IPS-18c (cell line): ENCODE results near the gene PCNT.
"Not testable (repeated sequence)": the region's sequence is repeated elsewhere in the genome, so short reads cannot be mapped to it uniquely, and the experiment has no call there.

ENCODE experiments used
- H3K4me3 ChIP-seq: 2 replicates; pipeline ENCODE4 v1.7.0; 2013; ENCODE audit warnings: low read depth, mild to moderate bottlenecking, low read length, moderate library complexity; ENCODE audit not compliant: insufficient read depth
- H3K9me3 ChIP-seq: one replicate; pipeline ENCODE4 v1.6.1; 2013; ENCODE audit warnings: mild to moderate bottlenecking, low read length, moderate library complexity; ENCODE audit not compliant: control insufficient read depth, insufficient read depth

Gene PCNT

DNA sequence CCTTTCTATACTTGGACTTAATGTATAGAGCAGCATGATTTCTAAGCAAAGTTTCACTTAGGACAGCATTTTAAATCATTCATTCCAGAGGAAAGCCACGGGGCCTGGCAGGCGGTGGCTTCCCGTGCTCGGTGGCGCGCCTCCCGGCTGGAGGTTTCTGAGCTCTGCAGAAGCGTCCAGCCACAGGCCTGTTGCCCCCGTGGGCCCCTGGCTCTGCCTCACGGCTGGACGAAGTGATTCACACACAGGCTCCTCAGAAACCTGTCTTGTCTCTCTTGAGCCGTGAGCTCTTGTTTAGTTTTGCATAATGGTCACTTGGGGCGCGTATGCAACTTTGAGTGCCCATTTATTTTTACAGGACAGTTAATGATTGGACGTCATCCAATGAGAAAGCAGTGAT, 112.7 kb downstream of the PCNT start:
- Histone ChIP-seq H3K9me3 (no peaks in the 10 kb centered on the region), H3K4me3 (no peak overlapping the region)

DNA sequence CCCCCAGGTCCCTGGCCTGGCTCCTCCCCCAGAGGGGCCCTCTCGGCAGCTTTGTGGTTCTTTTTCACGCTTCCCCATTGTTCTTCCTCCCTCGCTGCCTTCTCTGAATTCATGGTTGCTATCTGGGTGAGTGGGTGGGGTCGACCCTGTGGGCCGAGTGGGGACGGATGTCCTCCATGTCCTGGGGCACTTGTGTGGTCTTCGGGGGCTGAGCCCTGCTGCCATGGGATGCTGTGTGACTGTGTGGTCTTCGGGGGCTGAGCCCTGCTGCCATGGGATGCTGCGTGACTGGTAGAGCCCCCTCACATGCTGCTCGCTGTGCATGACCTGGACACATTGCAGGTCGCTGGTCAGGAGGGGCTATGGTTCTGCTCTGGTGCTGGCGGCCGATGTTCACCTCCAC, 113.1 kb downstream of the PCNT start:
- Histone ChIP-seq H3K9me3 (no peaks in the 10 kb centered on the region), H3K4me3 (no peak overlapping the region)

DNA sequence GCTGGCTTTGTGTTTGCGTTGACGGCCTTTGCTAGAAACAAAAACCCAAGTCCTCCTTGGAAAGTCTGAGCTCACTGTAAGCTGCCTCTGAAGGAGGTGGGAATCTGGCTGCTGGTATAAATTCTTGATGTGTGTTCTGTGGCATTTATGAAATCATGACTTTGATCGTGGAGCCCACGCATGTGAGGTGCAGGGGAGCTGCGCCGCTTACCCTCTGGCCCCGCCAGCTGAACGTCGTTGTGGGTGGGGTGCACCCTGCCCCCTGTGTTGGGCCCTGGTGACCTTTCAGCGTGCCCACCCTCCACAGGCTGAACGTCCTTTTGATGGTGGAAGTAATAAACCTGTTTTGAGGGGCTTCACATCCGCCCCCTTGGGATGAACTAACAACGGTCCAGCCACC, 113.6 kb downstream of the PCNT start:
- H3K4me3 ChIP-seq: no peak overlapping the region
- no peaks in the 10 kb centered on the region for H3K9me3 ChIP-seq

DNA sequence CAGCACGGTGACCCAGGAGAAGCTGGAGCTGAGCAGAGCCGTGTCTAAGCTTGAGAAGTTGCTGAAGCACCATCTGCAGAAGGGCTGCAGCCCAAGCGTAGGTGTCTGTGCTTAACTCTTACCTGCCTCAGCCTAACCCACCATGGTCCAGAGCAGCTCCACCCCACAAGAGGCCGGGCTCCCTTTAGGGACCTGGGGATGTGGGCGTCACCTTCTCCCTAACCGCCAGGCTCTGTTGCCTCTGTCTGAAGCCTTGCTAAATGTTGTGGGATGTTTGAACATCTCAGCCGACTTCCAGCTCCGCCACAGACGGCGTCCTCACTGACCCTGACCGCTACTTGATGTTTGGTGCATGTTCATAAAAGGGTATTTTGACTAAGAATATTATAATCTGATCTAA, 114.3 kb downstream of the PCNT start:
- H3K9me3 ChIP-seq: no peaks in the 10 kb centered on the region
- no peak overlapping the region for H3K4me3 ChIP-seq

DNA sequence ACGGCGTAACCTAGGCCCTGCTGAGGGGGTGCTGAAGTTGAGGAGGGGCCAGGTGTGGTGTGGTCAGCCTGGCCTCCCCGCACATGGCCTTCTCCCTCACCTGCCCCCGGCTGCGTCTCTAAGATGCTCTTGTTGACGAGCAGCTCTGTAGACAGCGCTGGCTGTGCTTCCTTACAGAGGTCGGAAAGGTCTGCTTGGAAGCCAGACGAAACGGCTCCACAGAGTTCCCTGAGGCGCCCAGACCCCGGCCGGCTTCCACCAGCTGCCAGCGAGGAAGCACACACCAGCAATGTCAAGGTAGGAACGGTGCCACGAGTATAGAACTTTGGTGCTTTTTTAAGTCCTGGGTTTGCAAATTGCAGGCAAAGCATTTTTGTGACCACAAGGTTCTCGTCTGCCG, 116.0 kb downstream of the PCNT start:
- no peak overlapping the region for H3K4me3 ChIP-seq
- no peaks in the 10 kb centered on the region for H3K9me3 ChIP-seq

DNA sequence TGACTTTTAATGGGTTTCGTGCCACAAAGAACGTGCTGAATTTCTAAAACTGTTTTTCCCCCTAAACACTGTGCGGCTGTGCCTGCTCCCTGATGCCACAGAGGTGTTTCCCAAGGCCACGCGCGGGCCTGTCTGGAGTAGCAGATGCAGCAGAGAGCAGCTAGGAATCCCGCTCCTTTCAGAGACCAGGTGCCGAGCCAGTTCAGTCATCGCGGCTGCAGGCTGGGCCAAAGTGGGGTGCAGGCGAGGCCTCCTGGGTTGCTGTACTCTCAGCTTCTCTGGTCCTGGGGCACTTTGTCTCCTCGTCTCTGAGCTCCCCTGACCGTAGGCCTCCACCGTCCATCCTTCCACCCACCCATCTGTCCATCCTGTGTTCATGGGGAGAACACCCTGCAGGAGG, 117.4 kb downstream of the PCNT start:
- H3K4me3 ChIP-seq: no peak overlapping the region
- no peaks in the 10 kb centered on the region for H3K9me3 ChIP-seq

DNA sequence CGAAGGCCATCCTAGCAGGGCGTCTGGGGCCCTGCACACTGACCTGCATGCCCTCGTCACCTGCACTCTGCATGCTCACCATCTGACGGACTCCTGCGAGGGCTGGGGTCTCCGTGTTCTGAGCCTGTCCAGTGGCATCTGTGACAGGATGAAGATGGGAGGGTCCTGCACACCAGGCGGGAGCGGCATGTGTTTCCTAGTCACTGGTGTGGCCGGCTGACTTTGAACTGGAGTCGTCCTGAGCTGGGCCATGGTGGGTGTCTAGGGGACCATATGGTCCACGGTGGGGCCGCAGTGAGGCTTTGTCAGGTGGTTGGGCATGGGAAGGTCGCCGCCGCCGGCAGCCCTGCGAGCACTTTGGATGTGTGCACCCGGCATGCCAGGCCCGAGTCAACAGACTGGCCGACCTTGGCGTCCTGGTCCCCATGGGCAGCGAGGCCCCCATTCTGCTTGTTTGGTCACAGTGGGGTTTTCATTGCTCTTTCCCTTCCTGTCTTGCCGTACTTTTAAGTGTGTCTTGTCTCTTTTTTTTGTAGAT, 118.1 kb downstream of the PCNT start:
- Histone ChIP-seq H3K9me3 (no peaks in the 10 kb centered on the region), H3K4me3 (no peak overlapping the region)

DNA sequence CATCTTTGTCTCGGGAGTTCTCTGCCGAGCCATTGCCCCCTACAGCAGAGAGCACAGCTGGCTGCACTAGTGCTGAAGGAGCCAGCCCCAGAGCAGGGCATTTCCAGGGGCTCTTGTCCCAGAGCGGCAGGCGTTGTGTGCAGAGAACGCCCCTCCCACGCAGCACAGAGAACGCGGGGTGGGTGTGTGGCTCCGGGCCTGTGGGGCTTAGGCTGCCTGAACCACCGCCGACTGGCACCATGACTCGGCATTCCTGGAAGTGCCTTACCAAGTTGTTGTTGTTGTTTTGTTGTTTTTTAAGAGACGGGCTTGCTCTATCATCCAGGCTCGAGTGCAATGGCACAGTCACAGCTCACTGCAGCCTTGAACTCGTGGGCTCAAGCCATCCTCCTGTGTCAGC, 119.0 kb downstream of the PCNT start:
- Histone ChIP-seq H3K9me3 (no peaks in the 10 kb centered on the region), H3K4me3 (no peak overlapping the region)

DNA sequence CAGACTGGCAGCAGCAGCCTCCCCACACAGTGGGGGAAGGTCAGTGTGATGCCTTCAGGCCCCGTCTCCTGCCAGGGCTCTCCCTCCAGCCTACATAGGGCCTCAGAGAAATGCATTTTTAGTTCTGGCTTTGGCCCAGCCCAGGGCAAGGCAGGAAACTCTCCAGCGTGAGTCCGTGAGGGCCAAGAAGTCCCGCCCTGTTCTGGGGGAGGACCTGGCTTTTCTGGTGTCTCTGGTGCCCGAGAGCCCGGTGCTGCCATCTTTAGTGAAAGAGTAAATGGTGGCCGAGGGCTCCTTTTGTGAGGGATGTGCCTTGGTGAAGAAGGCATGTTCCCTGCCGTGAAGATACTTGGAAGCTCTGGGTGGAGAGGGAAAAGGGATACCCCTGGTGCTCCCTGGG, 120.0 kb downstream of the PCNT start:
- Histone ChIP-seq H3K4me3 (no peak overlapping the region), H3K9me3 (peaks cover 2% of the 10 kb centered on the region)

DNA sequence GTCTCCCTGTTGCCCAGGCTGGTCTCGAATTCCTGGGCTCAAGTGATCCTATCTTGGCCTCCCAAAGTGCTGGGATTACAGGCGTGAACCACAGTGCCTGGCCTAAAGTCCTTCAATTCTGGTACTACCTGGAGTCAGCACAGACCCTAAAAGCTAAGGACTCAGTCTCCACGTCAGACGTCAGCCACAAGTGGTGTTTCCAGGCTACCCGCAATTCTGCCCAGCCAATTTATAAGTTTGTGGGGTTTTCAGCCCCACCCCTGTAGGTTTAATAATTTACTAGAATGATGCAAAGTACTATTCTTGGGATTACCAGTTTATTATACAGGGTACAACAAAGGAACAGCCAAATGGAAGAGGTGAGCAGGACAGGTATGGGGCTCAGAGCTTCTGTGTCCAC, 124.2 kb downstream of the PCNT start:
- Histone ChIP-seq H3K9me3 (peaks cover 2% of the 10 kb centered on the region), H3K4me3 (no peak overlapping the region)

DNA sequence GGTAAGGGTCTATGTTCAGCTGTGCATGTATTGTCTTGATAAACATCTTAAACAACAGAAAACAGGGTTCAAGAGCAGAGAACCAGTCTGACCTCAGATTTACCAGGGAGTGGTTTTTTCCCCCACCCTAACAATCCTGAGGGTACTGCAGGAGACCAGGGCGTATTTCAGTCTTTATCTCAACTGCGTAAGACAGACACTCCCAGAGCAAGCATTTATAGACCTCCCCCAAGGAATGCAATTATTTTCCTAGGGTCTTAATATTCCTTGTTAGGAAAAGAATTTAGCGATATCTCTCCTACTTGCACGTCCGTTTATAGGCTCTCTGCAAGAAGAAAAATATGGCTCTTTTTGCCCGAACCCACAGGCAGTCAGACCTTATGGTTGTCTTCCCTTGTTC, 124.9 kb downstream of the PCNT start:
- H3K9me3 ChIP-seq: not testable (repeated sequence)

DNA sequence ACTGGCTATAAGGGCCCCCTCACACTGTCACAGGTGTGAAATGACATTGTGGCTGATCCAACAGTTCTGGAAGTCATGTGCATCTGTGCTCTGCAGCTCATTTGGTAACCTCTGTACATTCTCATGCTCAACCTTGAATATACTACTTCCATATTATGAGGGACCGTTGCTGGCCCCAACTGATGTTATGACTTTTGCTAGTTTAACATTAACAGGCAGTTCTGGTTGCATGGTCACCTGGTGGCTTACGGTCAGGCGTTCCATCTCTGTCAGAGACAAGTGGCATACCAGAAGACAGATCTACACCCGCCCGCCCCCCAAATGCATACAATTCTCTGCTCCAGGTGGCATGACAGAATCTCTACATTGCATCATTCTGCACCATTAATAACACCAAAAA, 128.8 kb downstream of the PCNT start:
- Histone ChIP-seq H3K9me3 (peaks cover 2% of the 10 kb centered on the region), H3K4me3 (no peak overlapping the region)

More for the DNA sequence above, 124.9 kb downstream of the PCNT start:
- H3K4me3 ChIP-seq: not testable (repeated sequence)

DNA sequence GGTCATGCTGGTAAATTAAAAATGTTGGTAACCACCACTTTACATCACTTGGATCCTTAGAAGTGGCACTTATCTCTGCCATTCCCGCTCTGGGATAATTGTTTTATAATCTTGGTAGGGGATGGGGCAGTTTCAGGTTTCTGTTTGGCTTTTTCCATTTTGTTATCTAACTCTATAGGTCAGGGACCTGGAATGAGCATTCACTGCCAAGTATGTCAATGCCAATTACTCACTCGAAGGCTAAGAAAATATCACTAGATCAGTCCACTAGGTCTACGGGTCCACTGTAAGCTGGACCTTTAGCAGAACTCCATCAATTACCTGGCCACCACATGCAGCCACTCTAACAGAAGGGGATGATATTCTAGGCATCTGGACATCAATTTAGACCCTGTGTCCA, 130.2 kb downstream of the PCNT start:
- H3K9me3 ChIP-seq: no peaks in the 10 kb centered on the region
- no peak overlapping the region for H3K4me3 ChIP-seq

DNA sequence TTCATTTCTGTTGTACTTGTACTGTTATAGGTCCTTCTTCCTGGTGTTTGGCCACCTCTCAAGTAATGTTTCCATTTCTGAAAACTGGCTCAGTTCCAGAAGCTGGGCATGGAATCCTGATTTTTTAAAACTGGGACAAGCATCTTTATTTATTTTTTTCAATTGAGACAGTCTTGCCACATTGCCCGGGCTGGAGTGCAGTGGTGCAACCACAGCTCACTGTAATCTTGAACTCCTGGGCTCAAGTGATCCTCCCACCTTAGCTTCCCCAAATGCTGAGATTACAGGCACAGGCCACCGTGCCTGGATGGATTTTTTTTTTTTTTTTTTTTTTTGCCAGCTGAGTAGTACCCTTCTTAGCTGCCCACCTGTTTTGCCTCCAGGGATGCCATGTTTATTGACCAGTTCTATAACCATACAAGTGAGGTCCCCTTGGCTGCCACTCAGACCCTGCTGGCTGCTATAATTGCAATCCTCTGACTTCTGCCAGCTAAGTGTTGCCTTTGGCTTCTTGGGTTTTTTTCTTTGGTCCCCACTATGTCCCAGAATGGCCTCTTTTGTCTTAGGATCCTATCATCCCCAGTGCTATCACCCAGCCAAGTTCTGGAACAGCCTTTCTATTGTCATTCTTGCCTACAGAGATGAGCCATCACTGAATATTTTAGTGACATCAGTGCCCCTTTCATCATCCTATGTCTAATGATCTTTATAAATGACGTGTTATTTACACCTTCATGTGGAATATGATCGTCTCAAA, 130.9 kb downstream of the PCNT start:
- Histone ChIP-seq H3K9me3 (no peaks in the 10 kb centered on the region), H3K4me3 (no peak overlapping the region)

DNA sequence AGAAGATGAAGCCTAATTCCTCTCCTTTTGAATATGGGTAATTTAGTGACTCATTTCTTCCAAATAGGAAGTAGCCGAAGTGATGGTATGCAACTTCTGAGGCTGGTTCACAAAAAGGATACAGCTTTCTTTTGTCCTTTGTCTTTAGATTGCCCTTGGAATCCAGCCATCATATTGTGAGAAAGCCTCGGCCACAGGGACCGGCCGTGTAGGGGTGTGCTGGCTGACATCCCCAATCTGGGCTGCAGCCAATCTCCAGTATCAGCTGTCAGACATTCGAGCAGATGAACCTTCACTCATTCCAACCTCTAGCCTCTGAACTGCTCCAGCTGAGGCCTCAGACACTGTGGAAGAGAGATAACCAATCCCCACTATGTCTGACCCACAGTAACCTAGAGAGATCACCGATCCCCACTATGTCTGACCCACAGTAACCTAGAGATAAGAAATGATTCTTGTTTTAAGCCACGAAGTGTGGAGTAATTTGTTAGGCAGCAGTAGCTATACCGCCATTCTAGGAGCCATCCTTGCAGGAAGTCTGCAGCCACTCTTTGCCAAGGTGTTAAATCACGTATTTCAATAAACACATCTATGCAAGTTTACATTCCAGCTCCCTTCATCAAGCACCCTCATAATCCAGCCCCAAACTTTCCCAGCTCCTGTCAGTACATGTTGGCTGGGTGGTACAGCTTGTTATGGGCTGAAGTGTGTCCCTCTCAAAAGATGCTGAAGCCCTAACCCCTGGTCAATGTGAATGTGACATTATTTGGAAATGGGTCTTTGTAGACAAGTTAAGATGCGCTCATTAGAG, 131.8 kb downstream of the PCNT start:
- Histone ChIP-seq H3K4me3 (no peak overlapping the region), H3K9me3 (no peaks in the 10 kb centered on the region)

DNA sequence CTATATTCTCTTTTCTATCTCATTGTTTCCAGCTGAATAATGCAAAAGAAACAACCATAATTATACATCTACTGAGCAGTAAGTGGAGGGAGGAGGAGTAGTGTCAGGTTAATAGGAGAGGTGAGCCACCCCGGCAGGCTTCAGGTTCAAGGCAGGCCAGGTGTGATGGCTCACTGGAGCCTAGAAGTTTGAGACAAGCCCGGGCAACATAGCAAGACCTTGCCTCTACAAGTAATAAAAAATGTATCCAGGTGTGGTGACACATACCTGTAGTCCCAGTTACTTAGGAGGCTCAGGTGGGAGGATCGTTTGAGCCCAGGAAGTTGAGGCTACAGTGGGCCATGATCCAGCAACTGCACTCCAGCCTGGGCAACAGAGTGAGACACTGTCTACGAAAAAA, 132.8 kb downstream of the PCNT start:
- Histone ChIP-seq H3K4me3 (no peak overlapping the region), H3K9me3 (no peaks in the 10 kb centered on the region)

DNA sequence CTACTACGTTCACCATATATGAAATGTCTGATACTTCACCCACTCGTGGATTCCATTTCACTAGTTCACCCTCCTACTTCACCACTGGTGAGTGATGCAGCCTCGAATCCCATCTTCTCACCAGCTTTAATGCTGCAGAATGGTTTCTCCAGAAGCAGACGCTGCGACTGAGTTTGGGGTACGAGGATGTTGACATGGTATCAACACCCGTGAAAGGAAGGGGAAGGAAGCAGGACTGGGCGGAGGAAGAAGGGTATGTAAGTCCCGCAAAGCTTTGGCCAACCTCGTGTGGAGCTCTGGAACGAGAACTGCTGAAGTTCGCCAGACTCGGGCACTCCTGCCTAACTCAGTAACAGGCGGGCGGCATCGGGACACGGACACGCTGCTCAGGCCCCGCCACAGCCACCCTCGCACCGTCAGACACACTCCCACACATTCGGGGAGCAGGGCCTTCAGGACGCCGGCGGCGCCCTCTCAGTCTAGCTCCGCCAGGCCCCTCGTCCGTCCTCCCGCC, 133.9 kb downstream of the PCNT start:
- peak overlapping the region; percentile 99 for H3K4me3 ChIP-seq
- H3K9me3 ChIP-seq: no peaks in the 10 kb centered on the region
